Measurements from ENCODE around the gene COX20. TPM values are rescaled to one million over a fixed set of nuclear protein-coding genes. Genes with fewer than 3 reads are reported as not detected.

Gene COX20
- polyA plus RNA-seq, 2 of the 4 experiments (the other 2 are of a cell fraction): 65.4 to 74.6 TPM

DNA sequence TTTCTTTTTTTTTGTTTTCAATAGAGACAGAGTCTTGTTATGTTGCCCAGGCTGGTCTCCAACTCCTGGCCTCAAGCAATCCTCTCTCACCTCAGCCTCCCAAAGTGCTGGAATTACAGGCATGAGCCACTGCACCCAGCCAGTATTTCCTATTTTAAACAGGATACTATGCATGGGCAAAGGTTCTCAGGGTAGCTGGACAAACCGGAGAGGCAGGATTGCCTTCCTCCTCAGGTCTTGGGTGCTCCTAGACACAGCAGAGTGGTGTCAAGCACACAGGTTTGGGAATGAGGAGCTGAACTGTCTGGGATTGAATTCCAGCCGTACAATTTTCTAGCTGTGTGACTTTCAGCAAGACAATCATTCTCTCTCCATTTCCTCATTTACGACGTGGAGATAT, 51.8 kb downstream of the COX20 start:
- no peaks in the 10 kb centered on the region for H3K4me1 ChIP-seq
- ATAC-seq (no peak), FAIRE-seq (no peak), DNase-seq (ENCODE audit: low read depth in 1 of 2, low spot score in 1 of 2) (no peak)
- no peak overlapping the region for H3K27ac ChIP-seq
- H3K9me3 ChIP-seq: no peaks in the 10 kb centered on the region
- WGBS (ENCODE audit: missing lambda C conversion rate): 90% methylated on average over 4 of the region's 4 CpGs
- POLR2A ChIA-PET: no interaction called here
- H3K4me3 ChIP-seq: no peak overlapping the region
- H3K4me2 ChIP-seq: no peak overlapping the region
- CTCF ChIA-PET: interaction anchor here (0.6 kb wide), 2 partner anchors 10 to 83 kb away, joined by 3 to 4 read pairs; no protein-coding TSS in a partner anchor
- TF ChIP-seq HOXB13 (CRISPR knock-in tag; IDR thresholded peaks at IDR 0.05; ENCODE audit: low read depth) (no peak), POLR2A (IDR thresholded peaks at IDR 0.05; ENCODE audit: low read length) (no peak), NPAS2 (CRISPR knock-in tag; IDR thresholded peaks at IDR 0.05; ENCODE audit: borderline replicate concordance) (no peak), USF2 (IDR thresholded peaks at IDR 0.05) (no peak), EHF (CRISPR knock-in tag; IDR thresholded peaks at IDR 0.05) (no peak), CTCF (IDR thresholded peaks at IDR 0.05) (no peak), EHMT2 (IDR thresholded peaks at IDR 0.05; ENCODE audit: low read depth) (no peak), RAD21 (conservative IDR thresholded peaks at IDR 0.05 in 1 of 2, IDR thresholded peaks at IDR 0.05 in 1 of 2) (no peak), EP300 (IDR thresholded peaks at IDR 0.05) (no peak), E2F6 (IDR thresholded peaks at IDR 0.05; ENCODE audit: borderline replicate concordance, low read depth) (no peak), NR3C1 (IDR thresholded peaks at IDR 0.05) (no peak), GATA3 (IDR thresholded peaks at IDR 0.05; ENCODE audit: borderline replicate concordance) (no peak), JUN (IDR thresholded peaks at IDR 0.05) (no peak)
- TF ChIP-seq, protein P1, sequence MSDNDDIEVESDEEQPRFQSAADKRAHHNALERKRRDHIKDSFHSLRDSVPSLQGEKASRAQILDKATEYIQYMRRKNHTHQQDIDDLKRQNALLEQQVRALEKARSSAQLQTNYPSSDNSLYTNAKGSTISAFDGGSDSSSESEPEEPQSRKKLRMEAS (IDR thresholded peaks at IDR 0.05): no peak

DNA sequence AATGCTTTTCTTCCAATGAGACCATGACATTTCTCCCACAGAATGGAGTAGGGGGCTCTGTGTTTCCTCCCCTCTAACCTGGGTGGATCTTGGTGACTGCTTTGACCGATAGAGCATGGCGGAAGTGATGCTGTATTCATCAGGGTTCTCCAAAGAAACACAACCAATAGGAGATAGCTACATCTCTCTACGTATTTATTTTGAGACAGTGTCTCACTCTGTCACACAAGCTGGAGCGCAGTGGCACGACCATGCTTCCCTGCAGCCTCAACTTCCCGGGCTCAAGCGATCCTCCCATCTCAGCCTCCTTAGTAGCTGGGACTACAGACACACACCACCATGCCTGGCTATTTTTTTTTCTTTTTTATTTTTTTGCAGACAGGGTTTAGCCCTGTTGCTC, 58.4 kb downstream of the COX20 start:
- H3K27ac ChIP-seq: no peak overlapping the region
- 85% methylated on average over 7 of the region's 7 CpGs for WGBS (ENCODE audit: missing lambda C conversion rate)
- H3K9me3 ChIP-seq: no peaks in the 10 kb centered on the region
- peaks cover 13% of the 10 kb centered on the region for H3K4me1 ChIP-seq
- H3K4me2 ChIP-seq: no peak overlapping the region
- no peak overlapping the region for H3K4me3 ChIP-seq
- ChIA-PET CTCF (interaction anchor here (0.8 to 0.9 kb wide), 3 partner anchors 8 to 148 kb away, joined by 3 to 4 read pairs (median 3); no protein-coding TSS in a partner anchor), POLR2A (no interaction called here)
- TF ChIP-seq JUNB (IDR thresholded peaks at IDR 0.05): no peak
- FAIRE-seq: no peak
- no peak for ATAC-seq
- DNase-seq (ENCODE audit: low read depth in 1 of 2, low spot score in 1 of 2): no peak

Other genes with a start within 250 kb of the COX20 start
- gene DESI2, start 182.5 kb upstream of the COX20 start, polyA plus RNA-seq (2011; rRNA removed): 48.4 and 57.8 TPM in 2 replicates
- gene DESI2, start 182.5 kb upstream of the COX20 start, polyA plus RNA-seq (2017; fragmentation: RNase III; extraction: RNeasy Plus Mini Kit Qiagen cat#74134 plus additional on column Dnase treatment): 27.4 to 29.3 TPM (median 28.0 TPM) in 3 replicates
- 345 and 529 TPM in 2 replicates for gene HNRNPU, start 28.9 kb downstream of the COX20 start, polyA plus RNA-seq (2011; rRNA removed)
- 449 to 465 TPM (median 455 TPM) in 3 replicates for gene HNRNPU, start 28.9 kb downstream of the COX20 start, polyA plus RNA-seq (2017; fragmentation: RNase III; extraction: RNeasy Plus Mini Kit Qiagen cat#74134 plus additional on column Dnase treatment)

All from A549 (cell line).